Activated naive CD8-positive, alpha-beta T cell (primary cell): ENCODE data around the gene RPS6KC1.
"Not testable (repeated sequence)": the region's sequence is repeated elsewhere in the genome, so short reads cannot be mapped to it uniquely, and the experiment has no call there.

ENCODE experiments used
- H3K27ac Mint-ChIP-seq: one replicate; pipeline ENCODE4 v1.8.0; 2021; ENCODE audit warnings: mixed read lengths
- H3K27me3 Mint-ChIP-seq: one replicate; pipeline ENCODE4 v1.8.0; 2021; ENCODE audit warnings: mixed read lengths
- H3K36me3 Mint-ChIP-seq: one replicate; pipeline ENCODE4 v1.8.0; 2021; ENCODE audit warnings: mixed read lengths
- H3K4me1 Mint-ChIP-seq: one replicate; pipeline ENCODE4 v1.8.0; 2021; ENCODE audit warnings: low read depth, mixed read lengths
- H3K4me3 Mint-ChIP-seq: one replicate; pipeline ENCODE4 v1.8.0; 2021; ENCODE audit warnings: mild to moderate bottlenecking, mixed read lengths
- H3K9me3 Mint-ChIP-seq: one replicate; pipeline ENCODE4 v1.8.0; 2021; ENCODE audit warnings: low read depth, mixed read lengths

The RPS6KC1 gene

DNA sequence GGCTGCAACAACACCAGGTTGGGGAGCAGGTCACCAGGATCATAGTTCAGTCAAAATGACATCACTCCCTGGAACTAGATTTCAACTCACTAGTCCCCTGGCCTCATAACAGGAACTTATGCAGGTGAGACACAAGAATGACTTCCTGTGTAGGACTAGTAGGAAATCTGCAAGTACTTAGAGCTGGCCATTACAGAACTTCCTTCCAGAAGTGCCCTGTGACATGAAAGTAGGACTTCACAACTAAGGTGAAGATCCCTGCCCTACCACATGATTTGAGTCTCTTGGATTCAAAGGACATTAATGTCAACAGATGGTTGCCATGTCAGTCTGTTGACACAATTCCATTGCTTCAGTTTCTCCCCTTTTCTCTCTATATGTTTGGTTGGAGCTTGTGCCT lies 223.1 kb downstream of the RPS6KC1 start:
- no peak overlapping the region for H3K27ac Mint-ChIP-seq
- no peak overlapping the region for H3K4me3 Mint-ChIP-seq
- peaks cover 42% of the 10 kb centered on the region for H3K36me3 Mint-ChIP-seq
- peaks cover 1% of the 10 kb centered on the region for H3K9me3 Mint-ChIP-seq
- H3K4me1 Mint-ChIP-seq, result no peaks in the 10 kb centered on the region
- H3K27me3 Mint-ChIP-seq, result no peaks in the 10 kb centered on the region

DNA sequence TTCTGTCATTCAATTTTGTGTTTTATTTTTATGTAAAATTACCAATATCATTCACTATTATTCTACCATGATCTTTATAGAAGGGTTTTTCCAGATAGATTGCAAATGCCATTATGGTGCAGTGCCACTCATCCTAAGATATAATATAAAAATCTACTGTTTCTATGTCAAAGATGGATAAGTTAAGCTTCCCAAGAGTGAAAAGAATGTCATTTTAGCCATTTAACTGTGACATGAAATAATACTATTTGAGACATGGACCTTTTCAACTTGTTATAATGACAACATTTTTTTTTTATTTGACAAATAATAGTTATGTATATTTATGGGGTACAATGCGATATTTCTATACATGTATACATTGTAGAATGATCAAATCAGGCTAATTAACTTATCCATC lies 224.3 kb downstream of the RPS6KC1 start:
- Mint-ChIP-seq H3K4me1 (no peaks in the 10 kb centered on the region), H3K36me3 (peaks cover 39% of the 10 kb centered on the region), H3K27ac (no peak overlapping the region), H3K4me3 (no peak overlapping the region), H3K9me3 (no peaks in the 10 kb centered on the region), H3K27me3 (no peaks in the 10 kb centered on the region)

DNA sequence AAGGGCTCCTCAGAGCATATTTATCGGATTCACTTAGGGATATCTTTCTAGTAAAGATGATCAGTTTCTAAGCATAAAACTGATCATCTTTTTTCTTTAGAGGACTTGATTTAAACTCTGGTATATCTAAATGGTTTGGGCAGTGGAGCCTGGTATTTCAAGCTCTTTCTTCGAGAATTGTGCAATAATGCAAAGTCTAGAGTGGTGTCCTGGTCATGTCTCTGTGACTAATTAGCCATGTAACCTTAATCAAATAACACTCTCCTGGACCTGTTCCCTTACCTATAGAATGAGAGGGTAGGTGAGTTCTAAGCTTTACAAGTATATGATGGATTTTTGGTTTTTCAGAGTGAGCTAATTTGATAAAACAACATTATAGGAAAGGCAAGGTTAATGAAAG lies 225.2 kb downstream of the RPS6KC1 start:
- H3K4me3 Mint-ChIP-seq, result no peak overlapping the region
- H3K9me3 Mint-ChIP-seq, result no peaks in the 10 kb centered on the region
- peaks cover 37% of the 10 kb centered on the region for H3K36me3 Mint-ChIP-seq
- H3K27me3 Mint-ChIP-seq, result no peaks in the 10 kb centered on the region
- H3K4me1 Mint-ChIP-seq, result no peaks in the 10 kb centered on the region
- H3K27ac Mint-ChIP-seq, result no peak overlapping the region

DNA sequence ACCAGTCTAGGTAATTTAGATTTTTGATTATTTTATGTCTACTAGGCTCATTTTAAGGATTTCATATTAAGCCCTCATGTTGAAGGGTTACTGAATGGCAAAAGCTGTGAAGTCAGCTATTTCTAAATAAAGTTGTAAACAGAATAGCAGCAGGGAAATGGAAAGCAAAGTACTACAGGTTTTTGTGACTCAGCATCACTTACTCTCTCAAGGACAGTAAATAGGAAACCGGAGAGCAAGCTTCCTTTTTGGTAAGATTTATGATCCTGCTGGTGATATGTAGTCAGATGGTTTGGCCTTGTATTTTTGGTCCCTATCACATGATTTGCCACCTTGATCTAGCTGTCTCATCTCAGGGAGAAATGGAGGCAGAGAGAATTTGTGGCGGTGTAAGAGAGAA lies 226.0 kb downstream of the RPS6KC1 start:
- Mint-ChIP-seq H3K4me1 (no peaks in the 10 kb centered on the region), H3K36me3 (peaks cover 36% of the 10 kb centered on the region)

DNA sequence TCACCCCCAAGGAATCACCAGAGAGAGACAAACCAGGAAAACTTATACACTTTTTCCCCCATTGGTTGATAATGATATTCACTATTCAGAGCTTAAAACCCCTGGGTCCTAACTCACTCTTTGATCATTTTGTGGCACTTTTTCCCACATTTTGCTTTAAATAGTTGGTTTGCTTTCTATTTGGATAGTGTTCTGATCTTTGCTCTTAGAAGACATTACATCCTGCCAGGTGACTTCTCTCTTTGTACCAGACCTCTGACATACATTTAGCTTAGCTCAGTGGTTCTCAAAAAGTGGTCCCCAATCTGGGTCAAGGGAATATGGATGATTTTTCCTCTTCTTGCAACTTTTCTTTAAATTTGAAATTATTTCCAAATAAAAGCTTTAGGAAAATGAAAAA lies 228.4 kb downstream of the RPS6KC1 start:
- Mint-ChIP-seq H3K36me3 (peaks cover 18% of the 10 kb centered on the region), H3K4me3 (no peak overlapping the region), H3K9me3 (peaks cover 9% of the 10 kb centered on the region), H3K27me3 (no peaks in the 10 kb centered on the region), H3K27ac (no peak overlapping the region), H3K4me1 (no peaks in the 10 kb centered on the region)

More for the DNA sequence above, 226.0 kb downstream of the RPS6KC1 start:
- Mint-ChIP-seq H3K9me3 (no peaks in the 10 kb centered on the region), H3K4me3 (no peak overlapping the region), H3K27ac (no peak overlapping the region), H3K27me3 (no peaks in the 10 kb centered on the region)

DNA sequence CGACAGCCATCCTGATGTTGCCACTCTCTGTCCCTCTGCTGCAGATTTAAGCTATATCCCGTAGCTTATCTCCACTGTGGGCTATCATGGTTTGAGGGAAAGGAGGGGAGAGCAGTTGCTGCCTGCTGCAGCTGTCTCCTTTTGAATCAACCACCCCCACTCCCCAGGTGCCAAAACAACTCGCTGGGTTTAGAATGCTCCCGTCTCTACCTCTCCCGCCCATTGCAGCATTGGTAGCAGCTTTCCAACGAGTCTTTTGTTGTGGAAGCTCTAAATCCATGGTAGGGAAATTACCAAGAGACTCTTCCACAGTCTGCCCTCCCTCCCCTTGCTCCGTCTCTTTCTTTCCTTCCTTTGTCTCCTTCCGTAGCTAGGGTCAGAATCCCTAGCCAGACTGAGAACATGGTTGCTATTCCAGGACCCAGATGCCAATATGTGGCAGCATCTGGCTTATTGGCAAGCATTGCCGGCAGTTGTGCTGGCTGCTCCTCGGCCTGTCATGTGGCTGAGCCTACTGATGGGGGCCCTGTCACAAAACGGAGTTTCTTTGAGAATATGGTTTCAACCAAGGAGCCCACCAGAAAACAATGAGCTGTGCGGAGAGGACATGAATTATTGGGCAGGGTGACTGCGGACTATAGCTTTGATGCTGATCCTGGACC lies 230.7 kb downstream of the RPS6KC1 start:
- no peaks in the 10 kb centered on the region for H3K27me3 Mint-ChIP-seq
- no peak overlapping the region for H3K27ac Mint-ChIP-seq
- H3K9me3 Mint-ChIP-seq, result peaks cover 13% of the 10 kb centered on the region
- H3K36me3 Mint-ChIP-seq, result peaks cover 8% of the 10 kb centered on the region
- H3K4me3 Mint-ChIP-seq, result no peak overlapping the region
- H3K4me1 Mint-ChIP-seq, result no peaks in the 10 kb centered on the region

DNA sequence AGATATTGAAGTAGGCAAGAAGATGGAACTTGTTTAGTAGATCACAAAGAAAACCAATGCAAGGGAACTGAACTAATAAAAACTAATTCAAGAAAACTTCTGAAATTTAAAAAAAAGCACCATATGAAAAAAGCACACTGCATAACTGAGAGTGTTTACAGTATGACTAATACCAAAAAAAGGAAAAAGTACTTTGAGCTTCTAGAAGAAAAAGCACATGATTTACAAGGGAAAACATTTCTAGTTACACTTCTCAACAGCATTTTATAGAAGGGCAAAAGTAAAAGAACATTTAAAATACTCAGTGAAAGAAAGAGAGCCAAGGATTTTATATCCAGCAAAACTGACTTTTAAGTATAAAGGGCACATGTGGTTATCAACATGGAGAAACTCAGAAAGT lies 233.6 kb downstream of the RPS6KC1 start:
- Mint-ChIP-seq H3K4me1 (no peaks in the 10 kb centered on the region), H3K27ac (no peak overlapping the region), H3K4me3 (no peak overlapping the region), H3K36me3 (peaks cover 4% of the 10 kb centered on the region), H3K9me3 (peaks cover 13% of the 10 kb centered on the region), H3K27me3 (no peaks in the 10 kb centered on the region)

DNA sequence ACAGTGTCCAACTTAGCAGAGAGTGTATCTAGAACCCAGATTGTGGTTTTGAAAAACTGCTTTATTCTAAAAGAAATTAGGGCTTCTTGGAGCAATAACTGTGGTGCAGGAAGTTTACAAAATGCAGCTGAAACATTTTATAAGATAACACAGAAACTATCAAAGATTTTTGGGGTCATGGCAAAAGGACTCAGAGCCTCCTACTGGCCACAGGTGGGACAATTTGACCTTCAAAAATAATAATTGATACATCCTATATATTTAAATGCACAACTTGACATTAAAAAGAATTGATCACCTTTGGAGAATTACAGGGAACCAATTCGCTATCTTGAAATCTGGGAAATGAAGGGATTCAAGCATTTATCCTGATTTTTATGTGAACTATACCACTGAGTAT lies 235.2 kb downstream of the RPS6KC1 start:
- Mint-ChIP-seq H3K36me3 (peaks cover 2% of the 10 kb centered on the region), H3K27me3 (no peaks in the 10 kb centered on the region), H3K27ac (no peak overlapping the region), H3K4me3 (no peak overlapping the region), H3K9me3 (peaks cover 13% of the 10 kb centered on the region), H3K4me1 (no peaks in the 10 kb centered on the region)

DNA sequence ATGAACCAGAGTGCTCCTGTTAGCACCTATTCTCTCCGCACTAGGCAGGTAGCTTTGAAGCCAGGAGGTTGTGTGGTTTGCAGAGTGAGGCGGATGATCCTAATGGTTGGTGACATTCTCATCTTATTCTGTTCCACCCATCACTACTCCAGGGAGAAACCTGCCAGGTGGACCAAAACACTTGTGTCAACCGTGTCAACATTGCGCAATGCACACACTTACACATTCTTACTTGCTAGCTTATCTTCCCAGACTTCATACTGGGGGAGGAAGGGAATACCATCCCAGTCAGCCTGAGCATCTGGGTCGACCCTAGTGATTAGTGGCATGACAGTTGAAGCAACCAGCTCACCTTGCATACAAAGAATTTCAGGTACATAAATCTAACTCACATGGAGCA lies 236.9 kb downstream of the RPS6KC1 start:
- H3K36me3 Mint-ChIP-seq, result peaks cover 2% of the 10 kb centered on the region
- no peaks in the 10 kb centered on the region for H3K4me1 Mint-ChIP-seq
- H3K27ac Mint-ChIP-seq, result no peak overlapping the region
- no peaks in the 10 kb centered on the region for H3K27me3 Mint-ChIP-seq
- no peak overlapping the region for H3K4me3 Mint-ChIP-seq
- peaks cover 13% of the 10 kb centered on the region for H3K9me3 Mint-ChIP-seq

DNA sequence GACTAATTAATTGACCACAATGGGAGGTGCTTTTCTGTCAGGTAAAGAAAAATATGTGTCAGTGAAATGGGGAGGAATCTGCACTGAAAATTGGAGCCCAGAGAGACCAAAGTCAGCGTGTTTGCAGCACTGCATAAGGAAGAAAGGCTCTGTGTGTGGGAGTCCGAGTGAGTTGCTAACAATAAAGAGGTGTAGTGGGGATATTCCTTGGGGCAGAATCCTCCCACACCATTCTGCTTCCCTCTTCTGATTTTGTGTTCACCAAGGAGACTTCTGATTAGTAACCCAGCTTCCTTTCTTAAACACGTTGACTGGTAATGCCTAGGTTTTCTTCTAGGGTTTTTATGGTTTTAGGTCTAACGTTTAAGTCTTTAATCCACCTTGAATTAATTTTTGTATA lies 240.5 kb downstream of the RPS6KC1 start:
- Mint-ChIP-seq H3K9me3 (peaks cover 5% of the 10 kb centered on the region), H3K27me3 (no peaks in the 10 kb centered on the region), H3K36me3 (peaks cover 4% of the 10 kb centered on the region), H3K4me3 (no peak overlapping the region), H3K27ac (no peak overlapping the region), H3K4me1 (no peaks in the 10 kb centered on the region)

DNA sequence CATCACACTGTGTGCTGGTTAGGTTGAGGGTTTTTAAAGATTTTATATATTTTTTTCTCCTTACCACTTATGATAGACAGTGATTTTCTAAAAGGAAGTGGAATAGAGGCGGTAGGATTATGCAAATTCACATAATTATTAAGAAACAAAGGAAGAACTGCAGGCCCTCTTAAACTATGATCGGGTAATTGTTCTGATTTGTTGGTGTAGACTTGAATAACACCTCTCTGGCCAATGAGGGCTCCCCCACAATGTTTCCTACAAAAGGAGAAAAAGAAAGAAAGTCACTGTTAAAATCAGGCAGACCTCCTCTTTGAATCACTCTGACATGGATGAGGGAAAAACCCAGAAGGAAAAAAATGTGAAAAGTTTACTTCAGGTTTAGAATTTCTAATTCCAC lies 241.6 kb downstream of the RPS6KC1 start:
- Mint-ChIP-seq H3K27ac (no peak overlapping the region), H3K4me3 (no peak overlapping the region), H3K9me3 (peaks cover 5% of the 10 kb centered on the region), H3K36me3 (peaks cover 6% of the 10 kb centered on the region), H3K27me3 (no peaks in the 10 kb centered on the region), H3K4me1 (no peaks in the 10 kb centered on the region)

DNA sequence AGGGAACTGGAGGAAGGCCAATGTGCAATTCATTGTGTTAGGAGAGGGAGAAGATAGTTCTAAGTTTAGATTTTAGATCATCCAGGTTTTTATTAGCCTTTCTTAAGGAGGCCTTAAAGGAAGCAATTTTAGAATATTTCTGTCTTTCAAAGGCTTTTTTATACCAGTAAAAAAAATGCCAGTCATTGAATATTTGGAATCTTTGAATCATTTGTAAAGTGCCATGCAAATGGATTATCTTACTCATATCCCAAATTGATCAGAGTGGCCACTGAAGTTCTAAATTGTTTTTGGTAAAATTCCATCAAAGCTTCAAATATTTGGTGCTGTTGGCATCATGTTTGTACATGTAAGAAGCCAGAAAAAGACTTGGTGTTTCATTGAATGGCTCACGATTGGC lies 244.8 kb downstream of the RPS6KC1 start:
- H3K4me3 Mint-ChIP-seq, result no peak overlapping the region
- no peaks in the 10 kb centered on the region for H3K4me1 Mint-ChIP-seq
- peaks cover 14% of the 10 kb centered on the region for H3K9me3 Mint-ChIP-seq
- H3K36me3 Mint-ChIP-seq, result peaks cover 14% of the 10 kb centered on the region
- no peak overlapping the region for H3K27ac Mint-ChIP-seq
- H3K27me3 Mint-ChIP-seq, result no peaks in the 10 kb centered on the region

DNA sequence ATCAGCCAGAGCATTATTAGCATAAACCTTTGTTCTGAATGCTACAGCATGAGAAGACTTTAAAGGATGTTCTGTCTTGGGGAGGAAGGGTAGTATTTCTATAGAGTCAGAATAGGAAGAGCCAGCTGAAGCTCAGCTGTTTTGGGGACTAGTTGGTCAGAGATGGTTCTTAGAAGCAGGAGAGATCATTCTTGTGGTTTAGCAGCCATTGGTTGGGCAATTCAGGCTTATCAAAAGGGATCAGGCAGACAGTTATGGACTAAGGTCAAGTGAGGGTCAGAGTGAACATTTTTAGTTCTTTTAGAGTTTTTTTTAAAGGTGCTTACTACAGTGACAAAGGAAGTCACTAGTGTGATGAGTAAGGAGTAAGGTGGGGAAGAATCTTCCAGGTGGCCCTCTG lies 245.5 kb downstream of the RPS6KC1 start:
- Mint-ChIP-seq H3K4me1 (no peaks in the 10 kb centered on the region), H3K4me3 (no peak overlapping the region), H3K27me3 (no peaks in the 10 kb centered on the region), H3K27ac (no peak overlapping the region), H3K9me3 (peaks cover 14% of the 10 kb centered on the region), H3K36me3 (peaks cover 14% of the 10 kb centered on the region)

DNA sequence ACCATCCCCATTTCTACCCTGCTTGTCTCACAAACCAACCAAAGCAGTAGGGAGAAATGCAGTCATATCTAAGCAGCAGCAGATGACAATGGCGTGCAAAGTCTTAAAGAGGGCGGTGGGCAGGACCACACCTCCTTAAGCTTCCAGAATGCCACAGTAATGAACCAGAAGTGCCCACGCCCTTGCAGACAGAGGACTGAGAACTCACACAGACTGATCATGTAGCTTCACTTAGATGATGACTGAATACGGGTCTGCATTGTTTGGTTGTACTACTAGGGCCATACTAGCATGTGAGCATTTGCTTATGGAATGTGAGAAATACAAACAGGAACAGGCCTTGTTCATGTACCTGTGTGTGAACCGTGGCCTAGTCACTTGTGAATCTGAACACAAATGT lies 246.0 kb downstream of the RPS6KC1 start:
- peaks cover 14% of the 10 kb centered on the region for H3K36me3 Mint-ChIP-seq
- peaks cover 14% of the 10 kb centered on the region for H3K9me3 Mint-ChIP-seq
- no peak overlapping the region for H3K27ac Mint-ChIP-seq
- no peak overlapping the region for H3K4me3 Mint-ChIP-seq
- H3K4me1 Mint-ChIP-seq, result no peaks in the 10 kb centered on the region
- H3K27me3 Mint-ChIP-seq, result no peaks in the 10 kb centered on the region

DNA sequence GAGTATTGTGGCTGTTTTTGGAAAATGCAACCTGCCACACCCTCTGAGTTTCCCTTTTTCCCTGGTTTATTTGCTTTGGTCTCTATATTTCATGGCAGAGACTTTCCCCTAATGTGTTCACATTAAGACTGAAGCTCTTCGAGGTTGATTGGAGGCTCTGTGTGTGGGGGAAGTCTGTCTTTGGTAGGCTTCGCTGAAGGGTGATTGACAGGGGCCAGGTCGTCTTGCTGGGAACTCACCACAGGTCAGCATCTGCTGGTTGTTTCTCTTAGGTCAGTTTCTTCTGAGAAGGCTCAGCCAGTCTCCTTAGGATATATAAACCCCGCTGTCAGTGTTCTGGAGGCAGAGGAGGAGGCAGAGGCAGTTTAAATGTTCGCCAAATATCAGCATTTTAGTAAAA lies 249.4 kb downstream of the RPS6KC1 start:
- Mint-ChIP-seq H3K36me3 (peaks cover 15% of the 10 kb centered on the region), H3K9me3 (peaks cover 13% of the 10 kb centered on the region), H3K4me3 (no peak overlapping the region), H3K27me3 (no peaks in the 10 kb centered on the region), H3K27ac (no peak overlapping the region), H3K4me1 (no peaks in the 10 kb centered on the region)

DNA sequence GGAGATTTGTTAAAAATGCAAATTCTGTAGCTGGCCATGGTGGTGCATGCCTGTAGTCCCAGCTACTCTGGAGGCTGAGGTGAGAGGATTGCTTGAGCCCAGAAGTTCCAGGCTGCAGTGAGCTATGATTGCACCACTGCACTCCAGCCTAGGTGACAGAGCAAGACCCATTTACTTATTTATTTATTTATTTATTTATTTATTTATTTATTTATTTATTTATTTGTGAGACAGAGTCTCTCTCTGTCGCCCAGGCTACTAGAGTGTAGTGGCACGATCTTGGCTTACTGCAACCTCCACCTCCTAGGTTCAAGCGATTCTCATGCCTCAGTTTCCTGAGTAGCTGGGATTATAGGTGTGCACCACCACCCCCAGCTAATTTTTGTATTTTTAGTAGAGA lies 250.5 kb downstream of the RPS6KC1 start:
- not testable (repeated sequence) for H3K9me3 Mint-ChIP-seq, H3K27me3 Mint-ChIP-seq, H3K4me1 Mint-ChIP-seq, H3K27ac Mint-ChIP-seq, H3K4me3 Mint-ChIP-seq
- H3K36me3 Mint-ChIP-seq, result peaks cover 12% of the 10 kb centered on the region
